ENCODE results near the gene UBE4B. TPM values are rescaled to one million over a fixed set of nuclear protein-coding genes. Genes with fewer than 3 reads are reported as not detected.

UBE4B gene
- total and polyA plus RNA-seq, 3 donors from 2014 or later = 26.1 to 63.3 (median 62.0) TPM

- no peak overlapping the region for H3K4me3 ChIP-seq
- intact Hi-C loops (cut with DNase I; ENCODE audit: low total_unique reads) = no loop called here
- 90 to 93% methylated on average over 6 of the region's 6 CpGs for WGBS, 2 donors
Observed at GRCh38 chr1:10114746-10115145, 82.0 kb downstream of the UBE4B start.

GRCh38 chr1:10117132-10117531, 84.4 kb downstream of the UBE4B start:
- Histone ChIP-seq H3K36me3 (ENCODE audit: low read depth, missing control alignments) (no peaks in the 10 kb centered on the region), H3K27ac (no peak overlapping the region), H3K9me3 (no peaks in the 10 kb centered on the region), H3K27me3 (no peaks in the 10 kb centered on the region), H3K4me1 (no peaks in the 10 kb centered on the region), H3K4me3 (no peak overlapping the region)
- TF ChIP-seq CTCF (IDR thresholded peaks at IDR 0.05) = no peak
- no peak for TF ChIP-seq POLR2A (IDR thresholded peaks at IDR 0.05)
- intact Hi-C loops (cut with DNase I; ENCODE audit: low total_unique reads) = no loop called here
- WGBS, 2 donors = 63 to 90% methylated on average over 1 of the region's 1 CpG
- no peak for DNase-seq

More at GRCh38 chr1:10114746-10115145, 82.0 kb downstream of the UBE4B start:
- Histone ChIP-seq H3K27ac (no peak overlapping the region), H3K27me3 (no peaks in the 10 kb centered on the region), H3K36me3 (ENCODE audit: low read depth, missing control alignments) (no peaks in the 10 kb centered on the region), H3K9me3 (no peaks in the 10 kb centered on the region), H3K4me1 (no peaks in the 10 kb centered on the region)
- TF ChIP-seq POLR2A (IDR thresholded peaks at IDR 0.05) (no peak), CTCF (IDR thresholded peaks at IDR 0.05) (no peak)
- DNase-seq = no peak

GRCh38 chr1:10117865-10118264, 85.1 kb downstream of the UBE4B start:
- Histone ChIP-seq H3K27ac (no peak overlapping the region), H3K4me3 (no peak overlapping the region), H3K4me1 (no peaks in the 10 kb centered on the region), H3K27me3 (no peaks in the 10 kb centered on the region), H3K36me3 (ENCODE audit: low read depth, missing control alignments) (no peaks in the 10 kb centered on the region), H3K9me3 (no peaks in the 10 kb centered on the region)
- TF ChIP-seq CTCF (IDR thresholded peaks at IDR 0.05) (no peak), POLR2A (IDR thresholded peaks at IDR 0.05) (no peak)
- intact Hi-C loops (cut with DNase I; ENCODE audit: low total_unique reads) = no loop called here
- WGBS, 2 donors = 90 to 93% methylated on average over 9 of the region's 9 CpGs
- no peak for DNase-seq

- Histone ChIP-seq H3K4me1 (no peaks in the 10 kb centered on the region), H3K36me3 (ENCODE audit: low read depth, missing control alignments) (no peaks in the 10 kb centered on the region), H3K4me3 (no peak overlapping the region), H3K27me3 (no peaks in the 10 kb centered on the region), H3K9me3 (no peaks in the 10 kb centered on the region), H3K27ac (no peak overlapping the region)
- no peak for TF ChIP-seq POLR2A (IDR thresholded peaks at IDR 0.05)
- no peak for TF ChIP-seq CTCF (IDR thresholded peaks at IDR 0.05)
- 92 to 97% methylated on average over 7 of the region's 7 CpGs for WGBS, 2 donors
- intact Hi-C loops (cut with DNase I; ENCODE audit: low total_unique reads) = no loop called here
- DNase-seq = no peak
Observed at GRCh38 chr1:10121688-10122087, 88.9 kb downstream of the UBE4B start.

- DNase-seq = no peak
- H3K36me3 ChIP-seq (ENCODE audit: low read depth, missing control alignments) = no peaks in the 10 kb centered on the region
Observed at GRCh38 chr1:10122926-10123325, 90.2 kb downstream of the UBE4B start.

More at GRCh38 chr1:10122926-10123325, 90.2 kb downstream of the UBE4B start:
- TF ChIP-seq POLR2A (IDR thresholded peaks at IDR 0.05) (no peak), CTCF (IDR thresholded peaks at IDR 0.05) (no peak)
- no peaks in the 10 kb centered on the region for H3K27me3 ChIP-seq
- H3K4me3 ChIP-seq = no peak overlapping the region
- H3K27ac ChIP-seq = no peak overlapping the region
- intact Hi-C loops (cut with DNase I; ENCODE audit: low total_unique reads) = no loop called here
- H3K9me3 ChIP-seq = no peaks in the 10 kb centered on the region
- WGBS, 2 donors = 92% methylated on average over 10 of the region's 10 CpGs
- no peaks in the 10 kb centered on the region for H3K4me1 ChIP-seq

All from testis (tissue), 3 donors.